GM18867 (cell line): ENCODE data around the gene CELSR1.

ENCODE experiments used
- ATAC-seq: cut with Tn5 transposase; IDR thresholded peaks from one replicate; pipeline ENCODE4 v1.9.1; 2021; ENCODE audit warnings: mild to moderate bottlenecking, moderate library complexity; ENCODE audit not compliant: unreplicated experiment

Gene CELSR1

DNA sequence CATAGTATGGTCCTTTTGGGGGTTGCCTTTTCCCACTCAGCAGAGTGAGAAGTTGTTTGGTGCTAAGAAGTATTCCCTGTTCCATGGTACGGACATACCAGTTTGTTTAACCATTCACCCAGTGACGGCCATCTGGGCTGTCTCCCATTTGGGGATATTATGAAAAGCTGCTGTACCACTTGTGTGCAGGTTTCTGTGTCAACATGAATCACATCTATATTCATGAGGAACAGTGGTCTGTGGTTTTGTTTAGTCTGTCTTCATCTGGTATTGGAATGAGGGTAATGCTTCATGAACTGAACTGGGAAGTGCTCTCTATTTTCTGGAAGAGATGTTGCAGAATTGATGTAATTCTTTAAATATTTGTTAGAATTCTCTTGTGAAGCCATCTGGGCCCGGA is 112.4 kb downstream of the CELSR1 start:
- ATAC-seq: no peak

- ATAC-seq: no peak
Observed at GRCh38 chr22:46424496-46424895, 112.9 kb downstream of the CELSR1 start.

DNA sequence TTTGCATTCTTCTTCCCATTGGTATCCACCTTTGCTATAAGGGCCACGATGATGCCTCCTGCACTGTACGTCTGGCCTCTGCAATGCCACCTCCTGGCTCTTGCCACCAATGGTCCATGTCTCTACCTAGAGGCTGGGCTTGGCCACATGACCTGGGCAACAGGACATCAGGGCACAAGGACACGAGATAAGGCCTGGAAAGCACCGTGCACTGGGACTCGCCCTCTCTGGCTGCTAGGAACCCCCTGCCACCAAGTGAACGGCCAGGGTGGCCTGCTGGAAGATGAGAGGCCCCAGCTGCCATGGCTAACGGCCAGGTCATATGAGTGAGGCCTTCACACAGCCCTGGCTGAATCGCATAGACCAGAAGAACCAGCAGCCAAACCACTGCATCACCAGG is 114.5 kb downstream of the CELSR1 start:
- ATAC-seq: no peak

GRCh38 chr22:46421267-46421666 is 116.2 kb downstream of the CELSR1 start:
- ATAC-seq: no peak

DNA sequence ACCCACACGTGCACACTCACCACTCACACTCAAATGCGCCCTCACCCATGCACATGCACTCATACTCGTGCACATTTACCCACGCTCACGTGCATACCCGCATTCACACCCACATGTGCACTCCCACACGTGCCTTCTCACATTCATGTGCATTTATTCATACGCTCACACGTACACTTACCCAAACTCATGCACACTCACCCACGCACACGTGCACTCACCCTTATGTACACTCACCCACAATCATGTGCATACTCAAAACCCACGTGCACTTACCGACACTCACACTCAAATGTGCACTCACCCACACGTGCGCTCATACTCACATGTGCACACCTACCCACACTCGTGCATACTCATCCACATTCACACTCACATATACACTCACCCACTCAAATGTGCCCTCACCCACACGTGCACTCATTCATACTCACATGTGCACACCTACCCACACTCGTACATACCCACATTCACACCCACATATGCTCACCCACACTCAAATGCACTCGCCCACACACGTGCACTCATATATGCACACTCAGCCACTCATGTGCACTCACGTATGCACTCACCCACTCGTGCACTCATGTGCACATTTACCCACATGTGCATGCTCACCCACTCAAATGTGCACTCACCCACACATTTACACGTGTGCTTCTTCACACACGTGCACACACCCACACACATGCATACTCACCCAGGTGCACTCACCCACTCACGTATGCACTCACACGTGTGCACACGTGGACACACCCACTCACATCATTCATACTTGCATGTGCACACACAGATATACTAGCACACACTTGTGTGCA is 117.5 kb downstream of the CELSR1 start:
- ATAC-seq: no peak

GRCh38 chr22:46418827-46419226 is 118.6 kb downstream of the CELSR1 start:
- no peak for ATAC-seq

DNA sequence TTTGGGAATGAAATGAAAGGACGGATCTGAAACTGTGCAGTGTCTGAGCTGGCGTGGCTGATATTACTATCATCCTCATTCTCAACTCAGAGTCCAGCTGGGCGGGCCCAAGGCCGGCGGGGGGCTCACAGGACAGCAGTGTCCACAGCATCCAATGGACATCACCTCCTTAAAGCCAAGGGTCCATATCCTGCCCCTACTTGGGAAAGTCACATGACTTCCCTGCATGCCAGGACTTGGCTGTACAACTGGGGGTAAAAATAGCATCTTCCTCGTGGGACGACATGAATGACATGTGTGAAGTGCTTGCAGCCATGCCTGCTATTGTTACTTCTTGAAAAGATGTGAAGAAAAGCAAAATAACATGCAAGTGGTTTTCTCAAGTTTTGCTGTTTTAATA is 119.7 kb downstream of the CELSR1 start:
- no peak for ATAC-seq

- ATAC-seq: no peak
Observed at GRCh38 chr22:46416891-46417580, 120.4 kb downstream of the CELSR1 start.

- no peak for ATAC-seq
Observed at GRCh38 chr22:46416520-46416871, 120.9 kb downstream of the CELSR1 start.

- ATAC-seq: no peak
Observed at GRCh38 chr22:46415776-46416519, 121.5 kb downstream of the CELSR1 start.

- ATAC-seq: no peak
Observed at GRCh38 chr22:46414704-46415103, 122.7 kb downstream of the CELSR1 start.

- ATAC-seq: no peak
Observed at GRCh38 chr22:46413725-46414379, 123.6 kb downstream of the CELSR1 start.

DNA sequence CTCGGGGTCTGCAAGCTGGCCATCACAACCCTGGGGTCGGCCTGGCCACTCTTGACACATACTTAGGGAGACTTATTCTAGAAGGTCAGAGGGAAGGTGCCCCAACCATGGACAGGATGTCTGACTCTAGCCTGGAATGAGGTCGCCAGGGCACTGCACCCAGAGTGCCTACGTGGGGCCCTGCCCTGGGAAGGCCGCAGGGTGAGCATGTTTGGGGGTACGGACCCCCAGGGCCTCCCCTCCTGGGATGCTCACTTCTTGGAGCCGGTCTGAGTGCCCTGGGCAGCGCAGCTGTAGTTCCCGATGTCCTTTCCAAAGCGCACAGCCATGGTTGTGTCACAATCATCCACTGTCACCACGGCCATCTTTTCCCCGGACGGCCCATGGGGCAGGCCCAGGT is 126.1 kb downstream of the CELSR1 start:
- no peak for ATAC-seq

DNA sequence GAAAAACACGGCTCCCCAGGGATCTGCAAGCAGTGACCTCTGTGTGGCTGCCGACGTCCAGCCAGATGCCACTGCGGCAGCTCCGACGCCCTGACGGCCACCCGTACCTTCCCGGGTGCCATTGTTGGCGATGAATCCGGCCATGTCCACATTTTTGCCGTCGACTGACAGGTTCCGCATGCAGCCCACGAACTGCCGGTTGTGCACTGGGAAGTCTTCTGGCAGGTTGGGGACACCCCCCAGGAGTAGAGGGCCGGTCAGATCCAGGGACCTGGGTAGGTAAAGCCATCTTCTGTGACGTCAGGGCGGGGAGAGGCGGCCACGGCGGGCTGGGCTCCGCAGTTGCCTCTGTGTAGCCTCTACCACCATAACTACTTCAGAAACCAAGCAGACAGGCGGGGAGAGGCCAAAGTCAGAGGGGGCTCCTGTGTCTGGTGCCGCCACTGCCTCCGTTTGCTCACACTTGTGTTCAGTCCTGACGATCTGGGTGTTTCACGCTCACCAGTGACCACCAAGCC is 127.1 kb downstream of the CELSR1 start:
- no peak for ATAC-seq

DNA sequence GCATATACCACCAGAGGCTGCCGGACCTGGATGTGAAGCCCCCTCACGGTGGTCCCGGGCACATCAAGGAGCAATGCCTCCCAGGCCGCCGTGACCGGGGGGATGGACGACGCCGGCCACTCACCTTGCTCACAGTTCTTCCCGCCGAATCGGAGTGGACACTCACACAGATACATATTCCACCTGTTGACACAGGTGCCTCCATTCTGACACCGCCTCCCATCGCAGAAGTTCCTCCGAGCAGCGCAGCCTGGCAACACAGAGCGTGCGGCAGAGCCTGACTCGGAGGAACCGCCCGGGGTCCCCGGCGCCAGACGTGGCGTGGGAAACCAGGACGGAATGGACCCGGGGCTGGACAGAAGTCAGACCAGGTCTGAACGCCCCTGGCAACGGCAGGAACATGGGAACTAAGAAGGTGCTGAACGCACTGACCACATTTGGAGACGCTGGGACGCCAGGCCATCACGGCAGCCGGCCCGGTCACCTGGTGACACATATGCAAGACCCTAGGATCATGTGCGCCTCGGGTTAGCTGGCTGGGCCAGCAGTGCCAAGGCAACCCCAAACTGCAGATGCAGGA is 127.7 kb downstream of the CELSR1 start:
- no peak for ATAC-seq

GRCh38 chr22:46408568-46409506 is 128.6 kb downstream of the CELSR1 start:
- ATAC-seq: no peak

DNA sequence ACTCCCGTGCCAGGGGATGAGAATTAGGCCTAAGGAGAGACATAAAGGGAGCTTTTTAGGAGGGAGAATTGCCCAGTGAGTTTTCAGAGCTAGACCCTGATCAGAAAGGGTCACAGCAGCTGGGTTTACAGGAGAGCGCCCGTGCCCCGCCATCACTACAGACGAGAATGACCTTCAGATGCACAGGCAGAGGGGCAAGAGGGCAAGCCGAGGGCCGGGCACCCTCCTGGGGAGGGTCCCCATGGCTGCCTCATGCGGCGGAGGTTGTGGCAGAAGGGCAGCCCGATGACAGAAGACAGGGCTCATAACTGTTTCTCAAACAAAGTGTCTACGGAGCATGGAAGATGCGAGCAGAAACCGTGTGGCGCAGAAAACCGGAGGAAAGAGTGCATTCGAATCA is 129.7 kb downstream of the CELSR1 start:
- ATAC-seq: no peak

DNA sequence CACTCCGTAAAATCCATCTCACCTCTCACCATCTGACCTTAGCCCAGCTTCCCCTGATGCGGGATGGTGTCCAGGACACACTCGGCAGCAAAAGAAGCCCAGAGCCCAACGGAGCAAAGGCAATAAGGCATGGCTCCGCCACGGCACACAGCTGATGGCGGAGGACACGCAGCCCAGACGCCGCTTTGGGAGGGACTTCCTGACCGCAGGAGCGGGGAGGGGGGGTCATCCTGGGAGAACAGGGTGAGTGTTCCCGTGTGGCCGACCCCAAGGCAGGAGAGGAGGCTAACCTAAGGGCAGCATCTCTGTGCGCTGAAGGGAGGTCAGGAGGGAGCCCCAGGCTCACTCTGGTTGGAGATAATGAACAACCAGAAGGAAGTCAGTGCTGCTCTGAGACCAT is 130.6 kb downstream of the CELSR1 start:
- no peak for ATAC-seq

DNA sequence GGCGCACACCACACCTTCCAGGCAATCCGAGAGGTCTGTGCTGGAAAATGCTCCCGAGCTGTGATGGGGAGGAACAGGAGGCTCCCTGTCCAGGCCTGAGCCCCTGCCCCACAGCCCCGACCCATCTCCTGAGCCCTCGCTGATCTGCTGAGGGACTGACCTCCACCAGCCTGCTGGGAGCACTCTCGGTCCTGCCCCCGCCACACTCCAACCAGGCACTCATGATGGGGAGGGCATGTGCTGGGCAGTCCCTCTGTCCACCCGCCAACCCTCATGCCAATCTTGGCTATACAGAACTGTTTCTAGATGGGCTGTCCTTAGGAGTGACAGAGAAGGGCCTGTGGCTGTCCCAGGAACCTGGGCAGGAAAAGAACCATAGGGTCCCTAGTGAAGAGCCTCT is 131.1 kb downstream of the CELSR1 start:
- no peak for ATAC-seq

GRCh38 chr22:46405901-46406300 is 131.5 kb downstream of the CELSR1 start:
- no peak for ATAC-seq
